Stimulated activated CD4-positive, alpha-beta T cell treated with anti-CD3 and anti-CD28 coated beads, Interleukin-4, amount 100 ng/mL, for 4 hours (primary cell): ENCODE data around the gene ANKRD28.
"Not testable (repeated sequence)": the region's sequence is repeated elsewhere in the genome, so short reads cannot be mapped to it uniquely, and the experiment has no call there.

ENCODE experiments used
- DNase-seq, 2 experiments: peaks; one replicate each; pipeline ENCODE4 v3.0.0-alpha.2; 2020

The ANKRD28 gene

DNA sequence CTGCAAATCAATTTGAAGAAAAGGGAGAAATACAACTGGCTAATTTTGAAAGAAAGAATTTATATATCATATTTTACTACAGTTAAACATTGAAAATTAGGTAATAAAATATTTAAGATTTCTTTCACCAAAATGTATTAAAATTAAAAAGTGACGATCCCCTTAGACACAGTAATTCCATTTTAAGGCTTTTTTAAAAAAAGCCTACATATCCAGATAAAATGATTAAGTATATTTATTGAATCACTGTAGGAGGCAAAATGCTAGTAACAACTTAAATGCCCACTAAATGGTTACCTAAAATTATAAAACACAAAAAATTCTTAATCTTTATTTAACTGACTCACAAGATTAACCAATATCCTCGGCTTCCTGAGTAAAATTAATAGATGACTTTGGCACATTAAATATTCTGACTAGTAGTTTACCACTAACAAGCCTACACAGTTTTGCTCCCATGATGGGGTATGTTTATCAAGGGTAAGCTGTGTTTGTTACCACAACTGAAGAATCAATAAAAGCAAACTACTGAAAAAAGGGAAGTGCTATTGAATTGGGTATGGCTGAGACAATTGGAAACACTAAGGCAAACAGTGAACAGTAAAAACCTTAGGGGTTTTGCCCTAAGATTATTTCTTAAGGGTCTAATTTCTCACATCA is 28.4 kb downstream of the ANKRD28 start:
- no peak for DNase-seq

DNA sequence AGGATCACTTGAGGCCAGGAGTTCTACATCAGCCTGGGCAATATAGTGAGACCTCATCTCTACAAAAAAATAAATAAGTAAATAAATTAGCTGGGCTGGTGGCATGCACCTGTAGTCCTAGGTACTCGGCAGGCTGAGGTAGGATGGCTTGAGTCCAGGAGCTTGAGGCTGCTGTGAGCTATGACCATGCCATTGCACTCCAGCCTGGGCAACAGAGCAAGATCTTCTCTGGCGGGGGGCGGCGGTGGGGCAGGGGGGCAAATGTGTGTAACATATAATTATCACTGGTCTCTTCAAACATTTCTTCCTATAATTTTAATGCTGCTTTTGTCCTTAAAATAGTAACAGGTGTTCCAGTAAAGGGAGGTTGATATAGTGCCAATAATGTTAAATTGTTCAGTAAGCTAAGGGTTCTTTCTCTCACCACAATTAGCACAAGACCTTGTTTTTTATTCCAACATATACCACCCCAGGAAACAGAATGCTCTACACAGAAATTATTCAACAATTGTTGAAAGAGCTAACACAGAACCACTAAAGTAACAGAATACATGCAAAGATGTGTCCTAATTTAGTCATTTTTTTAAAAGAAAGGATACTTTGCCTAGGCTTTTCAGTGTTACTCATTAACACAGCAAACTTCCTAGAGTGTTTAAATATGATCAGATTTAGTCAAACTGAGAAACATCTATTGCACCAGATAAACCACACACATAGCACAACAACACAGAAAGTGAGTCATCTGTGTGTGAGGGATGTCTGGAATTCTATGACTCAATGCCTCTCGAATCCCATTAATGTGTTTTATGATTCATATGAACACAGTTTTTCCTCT is 29.1 kb downstream of the ANKRD28 start:
- DNase-seq: no peak

DNA sequence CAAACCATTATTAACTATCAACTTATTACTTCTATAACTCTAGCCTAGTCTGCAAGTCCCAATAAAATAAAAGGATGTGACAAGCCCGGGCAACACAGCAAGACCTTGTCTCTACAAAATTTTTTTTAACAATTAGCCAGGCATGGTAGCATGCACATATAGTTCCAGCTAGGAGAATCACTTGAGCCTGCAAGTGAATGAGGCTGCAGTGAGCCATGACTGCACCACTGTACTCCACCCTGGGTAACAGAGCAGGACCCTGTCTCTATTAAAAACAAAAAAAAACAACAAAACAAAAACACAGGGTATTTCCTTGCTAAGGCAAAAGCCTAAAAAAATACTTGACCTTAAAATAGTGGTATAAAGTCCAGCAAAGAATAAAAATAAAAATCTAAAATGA is 31.4 kb downstream of the ANKRD28 start:
- DNase-seq: no peak

DNA sequence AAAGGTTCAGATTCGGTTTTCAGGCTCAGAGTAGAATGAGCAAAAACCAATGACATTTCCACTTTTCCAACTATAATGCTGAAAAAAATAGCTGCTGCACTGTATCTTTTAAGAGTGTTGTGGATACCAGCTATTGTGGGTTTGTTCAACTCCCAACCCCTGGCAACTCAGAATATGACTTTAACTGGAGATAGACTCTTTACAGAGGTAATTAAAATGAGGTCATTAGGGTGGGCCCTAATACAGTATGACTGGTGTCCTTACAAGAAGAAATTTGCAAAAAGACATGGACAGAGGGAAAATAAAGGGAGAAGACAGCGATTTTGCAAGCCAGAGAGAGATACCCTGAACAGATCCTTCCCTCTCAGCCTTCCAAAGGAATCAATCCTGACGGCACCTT is 39.5 kb downstream of the ANKRD28 start:
- DNase-seq: no peak

DNA sequence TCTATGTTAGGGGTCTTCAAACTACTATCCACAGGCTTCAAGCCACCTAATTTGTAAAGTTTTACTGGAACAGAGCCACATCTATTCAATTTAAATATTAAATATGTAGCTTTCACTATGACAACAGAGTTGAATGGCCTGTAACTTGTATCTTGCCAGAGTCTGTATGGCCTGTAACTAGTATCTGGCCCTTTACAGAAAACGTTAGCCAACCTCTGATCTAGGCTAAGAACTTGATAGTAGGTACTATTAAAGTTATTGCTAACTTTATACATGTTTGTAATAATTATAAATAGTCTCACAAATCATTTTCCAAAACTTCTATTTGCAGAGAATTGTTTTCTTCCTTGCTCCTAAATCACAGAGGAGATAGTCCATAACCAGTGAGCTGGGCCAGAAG is 40.0 kb downstream of the ANKRD28 start:
- no peak for DNase-seq

DNA sequence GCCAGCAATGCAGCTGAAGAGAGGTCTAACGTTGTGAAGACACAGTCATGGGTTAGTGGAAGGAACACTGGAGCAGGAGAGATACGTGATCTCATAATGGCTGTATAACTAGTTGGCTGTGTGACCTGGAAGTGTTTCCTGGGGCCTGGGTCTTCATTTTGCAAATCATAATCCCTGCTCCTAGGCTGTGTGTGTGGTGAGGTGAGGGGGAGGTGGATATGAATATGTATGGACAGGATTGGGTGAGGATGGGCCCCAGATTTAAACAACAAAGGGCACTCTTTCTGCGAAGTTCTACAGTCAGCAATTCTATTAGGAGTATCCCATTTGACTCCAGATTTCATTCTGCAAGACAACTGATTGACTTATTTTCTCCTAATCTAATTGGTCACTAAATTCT is 41.3 kb downstream of the ANKRD28 start:
- no peak for DNase-seq

DNA sequence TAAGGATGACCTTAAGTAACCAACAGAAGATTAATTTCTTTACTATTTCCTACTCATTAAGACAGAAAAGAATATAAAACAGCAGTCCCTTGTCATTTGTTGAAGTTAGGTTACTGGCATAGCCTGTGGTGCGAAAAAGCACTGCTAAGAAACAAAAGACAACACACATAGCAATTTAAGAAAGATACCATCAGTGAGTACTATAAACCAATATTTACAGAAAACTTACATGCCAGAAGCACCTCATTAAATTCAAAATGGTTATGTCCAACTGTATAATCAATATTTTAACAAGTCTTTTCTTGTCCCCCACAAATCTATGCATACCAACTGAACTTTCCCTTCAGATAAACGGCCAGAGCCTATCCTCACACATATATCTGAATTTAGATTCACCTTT is 42.0 kb downstream of the ANKRD28 start:
- DNase-seq: no peak

DNA sequence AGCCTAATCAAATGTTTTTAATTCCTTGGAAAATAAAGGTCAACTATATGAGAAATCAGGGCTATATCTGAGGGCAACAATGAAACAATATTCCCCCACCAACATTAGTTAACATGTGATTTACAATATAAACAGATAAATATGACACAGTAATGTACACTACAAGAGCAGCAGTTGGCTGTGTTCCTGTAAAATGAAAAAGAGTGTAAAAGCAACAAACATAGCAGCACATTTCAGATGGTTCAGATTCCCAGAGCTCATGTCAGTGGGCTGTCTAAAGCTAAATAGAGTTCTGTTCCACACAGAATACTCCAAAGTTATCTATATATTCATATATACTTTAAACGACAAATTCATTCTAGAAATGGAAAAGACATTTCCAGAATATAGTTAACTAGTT is 42.6 kb downstream of the ANKRD28 start:
- no peak for DNase-seq

DNA sequence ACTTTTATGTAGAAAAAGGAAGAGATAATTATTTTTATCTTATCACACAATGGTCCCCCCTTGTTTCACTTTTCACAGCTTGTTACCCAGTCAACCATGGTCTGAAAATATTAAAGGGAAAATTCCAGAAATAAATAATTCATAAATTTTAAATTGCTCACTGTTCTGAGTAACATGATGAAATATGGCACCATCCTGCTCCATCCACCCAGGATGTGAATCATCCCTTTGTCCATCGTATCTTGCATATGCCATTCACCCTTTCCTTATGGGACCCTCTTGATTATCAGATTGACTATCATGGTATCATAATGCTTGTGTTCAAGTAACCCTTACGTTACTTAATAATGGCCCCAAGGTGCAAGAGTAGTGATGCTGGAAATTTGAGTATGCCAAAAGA is 43.7 kb downstream of the ANKRD28 start:
- DNase-seq: no peak

DNA sequence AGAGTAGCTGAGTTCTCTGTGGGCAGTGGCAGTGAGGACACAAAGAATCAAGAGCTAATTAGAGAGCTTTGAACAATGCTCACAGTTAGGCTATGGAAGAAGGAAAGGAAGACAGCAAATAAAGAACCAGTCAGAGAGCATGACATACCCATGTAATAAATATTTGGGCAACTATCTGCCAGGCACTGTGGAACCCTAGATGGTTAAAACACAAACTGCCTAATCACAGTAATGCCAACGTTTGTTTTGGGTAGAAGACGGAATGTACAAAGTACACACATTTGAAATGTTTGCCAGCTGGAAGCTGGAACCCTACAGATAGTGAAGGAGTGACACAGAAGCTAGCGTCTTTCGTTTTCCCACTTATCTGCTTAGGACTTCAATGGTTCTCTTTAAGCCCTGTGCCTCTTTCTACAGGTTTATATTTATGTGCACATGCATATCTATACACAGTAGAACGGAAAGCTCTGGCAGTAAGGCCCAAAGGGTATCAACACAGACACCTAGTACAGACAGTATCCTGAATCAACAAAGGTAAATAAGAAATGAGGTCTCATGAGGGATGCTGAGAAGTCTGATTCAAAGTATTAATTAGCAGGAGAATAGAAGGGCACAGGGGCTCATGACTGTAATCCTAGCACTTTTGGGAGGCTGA is 44.6 kb downstream of the ANKRD28 start:
- no peak for DNase-seq

DNA sequence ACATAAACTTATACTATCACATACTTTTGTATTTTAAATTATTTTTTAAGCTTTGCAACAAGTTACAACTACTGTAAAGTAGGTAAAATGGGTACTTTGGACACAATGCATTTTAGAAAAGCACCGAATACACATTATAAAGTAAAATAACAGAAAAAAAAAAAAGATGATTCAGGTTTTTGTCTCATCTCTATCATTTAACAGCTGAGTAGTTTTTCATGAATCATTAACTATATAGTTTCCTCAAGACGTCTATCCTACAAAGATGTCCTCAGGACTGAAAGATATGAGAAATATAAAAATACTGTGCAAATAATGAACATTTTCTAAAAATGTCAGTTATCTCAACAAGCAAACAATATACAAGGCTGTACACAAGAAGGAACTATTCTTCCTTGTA is 46.9 kb downstream of the ANKRD28 start:
- DNase-seq: no peak

DNA sequence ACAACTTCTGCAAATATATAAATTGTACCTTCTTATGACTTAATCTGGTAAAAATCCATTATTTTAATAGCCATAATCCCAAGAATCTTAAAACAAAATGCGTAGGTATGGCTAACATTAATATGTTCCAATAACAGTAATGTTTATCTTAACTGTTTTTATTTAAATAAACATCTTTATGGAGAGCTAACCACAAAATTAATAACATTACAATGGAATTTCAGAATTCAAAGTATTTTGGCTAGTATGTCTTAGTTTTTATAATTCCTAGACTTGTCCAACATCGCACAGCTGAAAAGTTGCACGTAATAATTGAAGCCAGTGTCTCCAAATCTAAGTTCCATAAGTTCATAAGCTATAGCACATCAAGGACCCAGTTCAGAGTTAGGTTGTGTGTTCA is 47.6 kb downstream of the ANKRD28 start:
- no peak for DNase-seq

DNA sequence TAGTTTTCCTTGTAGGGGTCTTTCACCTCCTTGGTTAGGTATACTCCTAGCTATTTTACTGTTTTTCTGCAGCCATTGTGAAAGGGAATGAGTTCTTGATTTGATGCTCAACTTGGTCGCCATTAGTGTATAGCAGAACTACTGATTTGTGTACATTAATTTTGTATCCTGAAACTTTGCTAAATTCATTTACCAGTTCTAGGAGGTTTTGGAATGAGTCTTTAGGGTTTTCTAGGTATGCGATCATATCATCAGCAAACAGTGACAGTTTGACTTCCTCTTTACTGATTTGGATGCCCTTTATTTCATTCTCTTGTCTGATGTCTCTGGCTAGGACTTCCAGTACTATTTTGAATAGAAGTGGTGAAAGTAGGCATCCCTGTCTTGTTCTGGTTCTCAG is 51.9 kb downstream of the ANKRD28 start:
- not testable (repeated sequence) for DNase-seq

DNA sequence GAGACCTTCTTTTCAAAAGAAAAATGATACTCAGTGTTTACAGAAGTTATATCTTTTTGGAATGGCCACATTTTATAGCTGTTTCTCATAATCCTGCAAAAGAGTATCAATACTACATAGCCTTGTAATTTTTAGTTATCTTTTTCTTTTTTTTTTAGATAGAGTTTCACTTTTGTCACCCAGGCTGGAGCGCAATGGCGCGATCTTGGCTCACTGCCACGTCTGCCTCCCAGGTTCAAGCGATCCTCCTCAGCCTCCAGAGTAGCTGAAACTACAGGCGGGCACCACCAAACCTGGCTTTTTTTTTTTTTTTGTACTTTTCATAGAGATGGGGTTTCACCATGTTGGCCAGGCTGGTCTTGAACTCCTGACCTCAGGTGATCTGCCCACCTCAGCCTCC is 53.6 kb downstream of the ANKRD28 start:
- DNase-seq: no peak

DNA sequence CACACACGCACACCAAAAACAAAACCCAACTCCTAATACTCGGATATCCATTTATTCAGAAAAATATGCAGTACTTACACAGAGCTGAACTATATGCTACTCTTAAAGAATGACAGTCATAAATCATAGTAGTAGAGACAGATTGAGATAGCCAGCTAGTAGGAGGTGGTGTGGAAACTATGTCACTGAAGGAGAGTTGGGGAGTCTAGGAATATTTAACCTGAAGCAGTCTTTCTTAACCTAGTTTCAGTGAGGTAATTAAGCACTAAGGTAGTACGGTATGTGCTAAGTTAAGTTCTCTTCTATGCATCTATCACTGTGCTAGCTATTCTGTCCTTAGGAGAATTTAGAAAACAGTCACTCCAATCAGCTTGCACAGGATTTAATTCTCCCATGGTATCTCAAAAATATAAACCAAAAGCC is 54.2 kb downstream of the ANKRD28 start:
- DNase-seq: no peak

DNA sequence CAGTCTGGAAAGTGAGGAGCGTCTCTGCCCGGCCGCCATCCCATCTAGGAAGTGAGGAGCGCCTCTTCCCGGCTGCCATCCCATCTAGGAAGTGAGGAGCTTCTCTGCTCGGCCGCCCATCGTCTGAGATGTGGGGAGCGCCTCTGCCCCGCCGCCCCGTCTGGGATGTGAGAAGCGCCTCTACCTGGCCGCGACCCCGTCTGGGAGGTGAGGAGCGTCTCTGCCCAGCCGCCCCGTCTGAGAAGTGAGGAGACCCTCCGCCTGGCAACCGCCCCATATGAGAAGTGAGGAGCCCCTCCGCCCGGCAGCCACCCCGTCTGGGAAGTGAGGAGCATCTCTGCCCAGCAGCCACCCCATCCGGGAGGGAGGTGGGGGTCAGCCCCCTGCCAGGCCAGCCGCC is 55.5 kb downstream of the ANKRD28 start:
- DNase-seq: not testable (repeated sequence)

DNA sequence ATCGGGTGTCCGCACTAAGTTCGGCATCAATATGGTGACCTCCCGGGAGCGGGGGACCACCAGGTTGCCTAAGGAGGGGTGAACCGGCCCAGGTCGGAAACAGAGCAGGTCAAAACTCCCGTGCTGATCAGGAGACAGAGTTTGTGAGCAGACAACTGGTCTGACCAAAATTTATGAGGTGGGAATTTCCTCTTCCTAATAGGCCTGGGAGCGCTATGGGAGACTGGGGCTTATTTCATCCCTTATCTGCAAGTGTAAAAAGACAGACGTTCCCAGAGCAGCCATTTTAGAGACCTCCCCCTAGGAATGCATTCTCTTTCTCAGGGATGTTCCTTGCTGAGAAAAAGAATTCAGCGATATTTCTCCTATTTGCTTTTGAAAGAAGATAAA is 59.2 kb downstream of the ANKRD28 start:
- DNase-seq: not testable (repeated sequence)

DNA sequence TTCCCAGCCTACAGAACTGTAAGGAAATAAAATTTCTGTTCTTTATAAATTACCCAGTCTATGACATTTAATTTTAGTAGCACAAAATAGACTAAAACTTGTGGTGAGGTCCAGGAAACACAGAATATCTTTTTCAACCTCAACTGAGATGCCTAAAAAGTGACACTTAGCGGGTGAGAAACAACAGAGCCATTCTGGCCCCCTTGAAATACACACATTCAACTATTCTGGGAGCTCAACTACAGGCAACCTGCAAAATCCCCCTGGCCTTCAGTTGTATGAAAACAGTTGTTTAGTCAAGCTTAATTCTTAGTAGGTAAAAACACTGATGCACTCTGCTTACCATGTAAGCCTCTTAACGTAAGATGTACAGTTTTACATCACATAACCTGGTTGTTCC is 66.8 kb downstream of the ANKRD28 start:
- no peak for DNase-seq

DNA sequence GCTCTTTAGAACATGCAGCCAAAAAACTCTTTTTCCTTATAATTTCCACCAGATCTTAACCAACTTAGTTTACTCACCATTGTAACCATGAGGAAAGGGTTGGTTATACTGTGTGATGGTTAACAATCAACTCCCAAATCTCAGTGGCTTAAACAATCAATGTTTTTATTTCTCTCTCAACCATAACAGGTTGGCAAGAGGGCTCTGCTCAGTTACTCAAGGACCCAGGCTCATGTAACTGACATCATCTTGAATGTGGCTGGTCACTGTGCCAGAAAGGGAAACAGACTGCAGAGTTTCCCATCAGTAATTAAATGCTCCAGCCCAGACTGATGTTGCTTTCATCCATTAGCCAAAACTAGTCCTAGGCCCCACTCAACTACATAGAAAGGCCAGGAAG is 69.0 kb downstream of the ANKRD28 start:
- DNase-seq: no peak

DNA sequence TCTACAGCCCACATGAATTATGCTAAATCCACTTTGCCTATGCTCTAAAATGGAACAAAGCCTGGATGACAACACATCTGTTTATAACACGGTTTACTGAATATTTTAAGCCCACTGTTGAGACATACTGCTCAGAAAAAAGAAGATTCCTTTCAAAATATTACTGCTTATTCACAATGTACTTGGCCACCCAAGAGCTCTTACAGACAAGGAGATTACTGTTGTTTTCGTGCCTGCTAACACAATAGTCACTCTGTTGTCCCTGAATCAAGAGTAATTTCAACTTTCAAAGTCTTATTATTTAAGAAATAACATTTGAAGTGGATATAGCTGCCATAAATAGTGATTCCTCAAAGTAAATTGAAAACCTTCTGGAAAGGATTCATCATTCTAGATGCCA is 70.9 kb downstream of the ANKRD28 start:
- DNase-seq: no peak

DNA sequence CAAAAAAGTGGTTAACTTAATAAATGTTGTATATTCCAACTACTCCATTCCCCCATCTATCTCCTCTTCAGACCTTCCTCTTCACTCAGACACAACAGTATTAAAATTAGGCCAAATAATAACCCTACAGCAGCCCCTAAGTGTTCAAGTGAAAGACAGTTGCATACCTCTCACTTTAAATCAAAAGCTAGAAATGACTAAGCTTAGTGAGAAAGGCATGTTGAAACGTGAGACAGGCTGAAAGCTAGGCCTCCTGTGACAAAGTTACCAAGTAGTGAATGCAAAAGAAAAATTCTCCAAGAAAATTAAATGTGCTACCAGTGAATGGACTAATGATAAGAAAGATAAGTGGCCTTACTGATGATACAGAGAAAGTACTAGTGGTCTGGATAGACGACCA is 71.7 kb downstream of the ANKRD28 start:
- no peak for DNase-seq

DNA sequence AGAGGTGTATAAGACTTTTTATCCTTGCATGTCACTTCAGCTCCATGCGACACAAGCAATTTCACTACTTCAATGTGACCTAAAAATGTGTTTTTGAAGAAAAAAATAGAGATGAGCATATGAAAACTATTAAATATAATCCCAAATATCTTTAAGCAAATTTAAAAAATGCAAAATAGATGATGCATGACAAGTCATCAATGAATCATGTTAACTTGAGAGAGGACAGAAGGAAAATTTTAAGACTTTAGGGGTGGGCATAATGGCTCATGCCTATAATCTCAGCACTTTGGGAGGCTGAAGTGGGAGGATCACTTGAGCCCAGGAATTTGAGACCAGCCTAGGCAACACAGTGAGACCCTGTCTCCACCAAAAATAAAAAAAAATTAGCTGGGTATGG is 73.3 kb downstream of the ANKRD28 start:
- no peak for DNase-seq

DNA sequence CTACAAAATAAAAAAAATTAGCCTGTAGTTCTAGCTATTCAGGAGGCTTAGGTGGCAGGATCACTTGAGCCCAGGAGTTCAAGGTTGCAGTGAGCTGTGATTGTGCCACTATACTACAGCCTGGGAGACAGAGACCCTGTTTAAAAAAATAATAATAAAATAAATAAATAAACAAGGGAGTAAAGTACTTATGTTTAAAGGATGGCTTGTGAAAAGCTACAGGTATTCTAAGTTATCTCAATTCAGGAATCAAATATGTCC is 74.2 kb downstream of the ANKRD28 start:
- no peak for DNase-seq

DNA sequence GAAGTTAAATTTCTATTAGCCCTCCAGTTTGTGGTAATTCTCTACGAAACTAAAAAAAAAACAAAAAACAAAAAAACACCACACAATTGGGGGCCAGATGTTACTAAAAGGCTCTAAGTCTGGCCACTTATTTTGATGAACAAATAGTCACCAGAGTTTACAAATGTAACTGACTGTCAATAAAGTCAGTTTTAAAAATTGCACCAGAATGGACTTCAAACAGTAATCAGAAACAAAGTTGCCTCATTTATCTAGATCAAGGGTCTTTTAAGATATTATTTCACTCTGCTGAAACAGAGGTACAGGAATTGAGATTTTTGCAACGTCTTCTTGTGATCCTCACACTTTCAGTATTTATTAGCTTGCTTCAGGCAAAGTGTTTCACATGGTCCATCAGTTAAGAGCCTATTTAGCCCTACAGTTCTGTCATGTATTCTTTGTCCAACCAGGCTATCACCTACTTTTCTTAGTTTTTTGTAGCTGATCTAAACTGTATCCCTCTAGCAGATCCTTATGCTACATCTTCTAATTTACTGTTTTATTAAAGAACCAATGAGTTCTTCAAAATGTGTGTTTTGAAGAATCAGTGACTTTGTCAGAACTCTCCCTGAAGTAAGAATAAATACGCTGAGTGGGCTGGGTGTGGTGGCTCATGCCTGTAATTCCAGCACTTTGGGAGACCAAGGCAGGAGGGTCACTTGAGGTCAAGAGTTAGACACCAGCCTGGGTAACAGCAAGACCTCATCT is 74.7 kb downstream of the ANKRD28 start:
- no peak for DNase-seq
